ENCODE data around the gene C1QTNF12.

- TF ChIP-seq EZH2phosphoT487 (IDR thresholded peaks at IDR 0.05; ENCODE audit: insufficient read depth, low read depth): no peak
- no peak for TF ChIP-seq EZH2 (IDR thresholded peaks at IDR 0.05; ENCODE audit: insufficient read depth, poor library complexity, severe bottlenecking)
Measured at GRCh38 chr1:1228596-1229321, 17.8 kb downstream of the C1QTNF12 start.

All from GM23248 (cell line).